ENCODE measurements around the gene CDH13.

CDH13 gene

DNA sequence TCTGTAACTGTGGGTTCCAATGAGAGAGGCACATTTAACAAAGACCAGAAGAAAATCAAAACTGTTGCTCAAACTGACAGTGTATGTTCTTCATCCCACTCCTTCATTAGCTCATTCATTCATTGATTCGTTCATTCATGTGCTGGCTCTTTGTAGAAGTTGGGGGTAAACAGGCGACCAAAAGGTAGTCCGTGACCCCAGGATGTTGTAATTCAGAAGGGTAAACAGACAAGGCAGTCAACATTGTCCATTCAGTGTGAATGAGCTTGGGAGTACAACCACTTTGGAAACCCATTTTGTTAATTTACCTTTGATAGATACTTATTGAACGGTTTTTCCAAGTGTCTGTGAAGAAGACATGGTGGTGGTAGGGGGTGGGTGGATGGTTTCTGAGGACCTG, 26.1 kb downstream of the CDH13 start:
- no peak for DNase-seq (ENCODE audit: low read depth in 2 of 2)

DNA sequence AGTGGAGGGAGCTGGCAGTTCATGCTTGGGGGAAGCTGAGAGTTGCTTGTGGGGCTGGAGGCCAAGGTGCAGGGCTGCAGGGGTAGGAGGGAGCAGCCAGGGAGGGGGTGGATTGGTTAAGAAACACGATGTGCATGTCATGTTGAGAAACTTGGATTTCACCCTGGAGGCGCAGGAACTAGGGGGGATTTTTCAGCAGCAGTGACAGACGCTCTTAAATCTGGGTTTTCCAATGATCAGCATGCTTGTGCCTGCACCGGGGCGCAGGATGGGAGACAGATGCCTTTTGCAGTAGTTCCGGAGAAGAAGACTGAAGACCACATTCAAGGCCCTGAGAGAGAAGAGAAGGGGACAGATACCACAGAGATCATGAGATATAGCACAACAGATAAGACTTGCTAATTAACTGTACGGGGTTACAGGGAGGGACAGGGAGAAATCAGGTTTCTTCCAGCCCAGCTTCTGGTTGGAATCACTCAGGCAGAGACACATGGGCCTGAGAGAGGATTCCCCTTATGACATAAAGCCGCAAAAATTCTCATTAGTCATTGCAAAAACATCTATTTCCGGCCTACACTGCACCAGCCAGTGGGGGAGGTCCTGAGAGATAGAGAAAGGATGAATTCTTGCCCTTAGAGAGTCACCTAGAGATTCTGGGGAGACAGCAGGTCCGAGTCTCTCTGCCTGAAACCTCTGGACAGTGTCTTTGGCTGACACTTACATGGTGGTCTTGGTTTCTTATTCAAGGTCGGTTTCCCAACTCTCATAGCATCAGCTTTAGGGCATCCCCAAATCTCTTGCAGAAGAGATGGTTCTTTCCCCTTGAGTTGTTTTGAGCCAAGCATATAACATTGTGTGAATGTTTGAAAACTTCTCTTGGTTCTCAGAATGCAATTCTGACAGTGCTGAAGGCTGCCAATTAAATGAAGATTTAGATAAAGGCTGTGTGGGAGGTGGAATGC, 27.1 kb downstream of the CDH13 start:
- no peak for DNase-seq (ENCODE audit: low read depth in 2 of 2)

DNA sequence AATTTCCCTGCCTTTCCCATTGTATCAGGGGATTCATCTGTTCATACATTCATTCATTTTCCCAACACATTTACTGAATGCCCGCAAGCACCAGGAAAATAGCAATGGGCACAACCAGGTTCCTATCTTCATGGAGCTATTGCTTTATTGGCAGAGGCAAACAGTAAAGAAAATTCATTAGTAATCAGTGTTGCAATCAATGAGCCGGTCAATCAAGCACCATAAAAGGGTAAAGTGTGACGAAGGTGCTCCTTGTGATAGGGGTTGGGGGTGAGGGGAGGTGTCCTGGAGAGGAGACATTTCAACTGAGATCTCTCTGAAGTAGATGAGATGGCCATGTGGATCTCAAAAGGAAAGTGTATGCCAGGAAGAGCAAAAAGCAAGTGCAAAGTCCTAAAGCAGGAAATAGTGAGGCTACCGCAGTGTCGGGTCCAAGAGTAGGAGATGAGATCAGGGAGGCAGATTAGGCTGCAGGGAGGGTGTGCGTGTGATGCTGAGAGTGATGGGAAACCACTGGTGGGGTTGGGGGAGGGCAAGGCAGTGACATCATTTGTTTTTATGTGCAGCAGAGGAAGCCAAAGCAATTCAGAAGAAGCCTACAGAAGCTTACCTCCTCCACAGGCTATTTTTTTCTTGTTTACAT, 28.4 kb downstream of the CDH13 start:
- peak; percentile 17 to 52 for DNase-seq (ENCODE audit: low read depth in 2 of 2)

DNA sequence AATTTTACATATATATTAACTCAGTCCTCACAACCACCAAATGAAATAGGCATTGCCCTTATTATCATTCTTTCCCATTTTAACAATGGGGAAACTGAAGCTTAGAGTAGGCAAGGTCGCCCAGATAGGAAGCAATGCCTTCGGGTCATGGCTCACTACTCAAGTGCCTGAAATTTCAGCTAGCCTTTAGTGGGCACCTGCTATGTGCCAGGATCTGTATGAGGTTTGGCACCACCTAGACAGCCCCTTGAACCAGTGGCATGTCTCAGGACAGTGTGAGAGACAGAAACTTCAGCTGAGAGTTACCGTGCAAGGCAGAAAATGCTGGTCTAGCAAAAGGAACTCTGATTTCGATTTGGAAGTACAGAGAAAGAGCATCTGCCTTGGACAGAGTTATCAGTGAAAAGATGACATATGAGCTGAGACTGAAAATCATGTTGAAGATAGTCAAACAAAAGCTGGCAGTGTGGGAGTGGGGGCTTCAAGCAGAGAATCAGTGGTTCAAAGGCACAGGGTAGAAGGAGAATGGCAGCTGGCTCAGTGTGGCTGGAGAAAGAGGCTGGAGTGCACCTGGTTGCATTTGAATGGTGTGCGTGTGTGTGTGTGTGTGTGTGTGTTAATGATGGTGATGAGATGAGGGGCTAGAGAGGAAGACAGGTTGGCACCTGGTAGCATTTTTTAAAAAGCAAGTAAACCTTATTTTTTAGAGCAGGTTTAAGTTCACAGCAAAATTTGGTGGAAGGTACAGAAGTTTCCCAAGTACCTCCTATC, 29.1 kb downstream of the CDH13 start:
- DNase-seq (ENCODE audit: low read depth in 2 of 2), result no peak

DNA sequence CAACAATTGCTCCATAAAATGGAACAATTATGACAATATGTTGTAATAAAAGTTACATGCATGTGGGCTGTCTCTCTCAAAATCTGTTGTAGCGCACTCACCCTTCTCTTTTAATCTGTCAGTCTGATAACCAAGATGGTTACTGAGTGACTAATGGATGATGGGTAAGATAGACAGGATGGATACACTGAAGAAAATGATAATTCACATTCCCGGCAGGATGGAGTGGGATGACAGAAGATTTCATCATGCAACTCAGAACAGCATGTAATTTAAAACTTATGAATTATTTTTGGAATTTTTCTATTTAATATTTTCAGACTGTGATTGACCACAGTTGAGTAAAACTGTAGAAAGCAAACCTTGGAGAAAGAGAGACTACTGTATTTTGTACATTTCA, 30.5 kb downstream of the CDH13 start:
- no peak for DNase-seq (ENCODE audit: low read depth in 2 of 2)

DNA sequence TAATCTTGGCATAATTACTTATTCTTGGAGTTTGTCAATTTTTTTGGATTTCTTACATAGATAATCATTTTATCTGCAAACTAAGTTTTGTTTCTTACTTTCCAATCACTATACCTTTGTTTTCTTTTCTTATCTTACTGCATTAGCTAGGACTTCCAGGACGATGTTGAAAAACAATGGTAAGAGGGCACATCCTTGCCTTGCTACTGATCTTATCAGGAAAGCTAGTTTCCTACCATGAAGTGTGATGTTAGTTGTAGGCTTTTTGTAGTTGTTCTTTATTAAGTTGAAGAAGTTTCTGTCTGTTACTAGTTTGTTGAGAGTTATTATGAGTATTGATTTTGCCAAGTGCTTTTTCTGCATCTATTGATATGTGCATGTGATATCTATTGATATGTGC, 31.0 kb downstream of the CDH13 start:
- no peak for DNase-seq (ENCODE audit: low read depth in 2 of 2)

DNA sequence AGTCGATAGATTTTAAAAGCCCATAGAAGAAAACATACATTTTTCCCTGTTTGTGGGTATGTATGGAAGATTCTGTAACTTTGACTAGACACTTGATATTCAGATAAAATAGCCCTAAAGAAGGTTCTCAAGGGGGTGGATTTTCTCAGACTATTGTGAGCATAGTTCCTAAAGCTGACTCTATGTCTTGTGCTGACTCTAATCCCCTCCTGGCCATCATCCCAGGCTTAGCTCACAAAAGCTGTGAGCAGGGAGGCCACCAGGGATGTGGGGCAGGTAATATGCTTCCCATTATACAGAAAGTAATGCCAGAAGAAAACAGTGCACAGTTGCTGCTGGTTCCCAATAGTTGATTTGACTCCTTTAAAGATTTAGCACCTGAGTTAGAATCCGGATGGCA, 32.0 kb downstream of the CDH13 start:
- DNase-seq (ENCODE audit: low read depth in 2 of 2), result no peak

DNA sequence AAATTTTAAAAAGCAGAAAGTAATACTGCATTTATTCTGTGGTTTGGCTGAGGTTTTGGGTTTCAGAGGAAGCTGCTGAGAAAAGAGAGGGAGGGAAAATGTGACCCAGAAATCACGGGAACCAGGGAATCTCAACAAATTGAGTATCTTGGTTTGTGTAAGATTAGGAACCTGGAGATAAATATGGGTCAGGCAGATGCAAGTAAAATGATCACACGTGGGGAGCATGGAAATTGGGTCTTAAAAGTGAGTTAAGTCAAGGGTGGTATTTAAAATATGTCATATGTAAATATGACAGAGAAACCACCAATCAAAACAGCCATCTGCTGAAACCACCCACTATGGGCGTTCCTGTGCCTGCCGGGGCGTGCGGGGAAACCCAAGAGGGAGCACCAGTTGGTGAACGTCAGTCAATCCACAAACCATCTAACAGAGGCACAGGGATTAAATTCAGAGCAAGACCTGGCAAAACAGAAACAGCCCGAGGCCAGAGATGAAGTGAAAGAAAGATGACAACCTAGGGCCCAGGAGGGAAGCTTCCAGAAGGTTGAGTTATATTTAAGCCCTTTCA, 33.4 kb downstream of the CDH13 start:
- DNase-seq (ENCODE audit: low read depth in 2 of 2), result no peak

DNA sequence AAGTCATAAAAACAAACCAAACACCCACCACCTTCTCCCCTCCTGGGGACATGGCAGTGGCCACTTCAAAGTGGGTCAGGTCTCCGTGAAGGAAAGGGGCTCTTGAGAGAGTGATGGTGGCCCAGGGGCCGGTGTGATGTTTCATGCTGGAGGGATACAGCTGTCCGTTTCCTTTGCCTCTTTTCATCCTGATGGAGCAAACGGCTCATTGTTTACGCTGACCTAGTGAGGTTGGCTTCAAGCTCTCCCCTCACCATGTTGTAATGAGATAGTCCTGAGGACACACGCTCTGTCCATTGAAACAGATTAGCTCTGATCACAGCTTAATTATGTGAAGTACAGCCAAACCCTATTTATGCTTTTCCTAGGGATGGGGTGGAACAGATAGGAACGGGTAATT, 34.2 kb downstream of the CDH13 start:
- DNase-seq (ENCODE audit: low read depth in 2 of 2), result no peak

DNA sequence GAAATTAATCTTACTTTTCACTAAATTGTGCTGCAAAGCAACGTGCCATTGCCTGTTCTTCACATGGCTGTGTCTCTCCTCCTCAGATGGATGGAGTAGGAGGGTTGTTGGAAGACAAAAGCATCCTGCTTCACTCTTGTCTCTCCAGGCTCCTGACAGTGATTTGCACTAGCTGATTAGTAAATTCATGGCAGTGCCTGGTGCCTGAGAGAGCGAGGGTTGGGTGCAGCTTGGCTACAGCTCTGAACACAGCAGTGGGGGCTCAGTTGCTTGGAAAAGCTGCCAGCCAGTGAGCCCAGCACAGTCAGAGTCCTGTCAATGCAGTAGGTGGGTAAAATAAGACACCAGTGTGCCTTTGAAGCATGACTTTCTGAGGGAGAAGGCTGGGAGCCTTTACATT, 37.4 kb downstream of the CDH13 start:
- no peak for DNase-seq (ENCODE audit: low read depth in 2 of 2)

DNA sequence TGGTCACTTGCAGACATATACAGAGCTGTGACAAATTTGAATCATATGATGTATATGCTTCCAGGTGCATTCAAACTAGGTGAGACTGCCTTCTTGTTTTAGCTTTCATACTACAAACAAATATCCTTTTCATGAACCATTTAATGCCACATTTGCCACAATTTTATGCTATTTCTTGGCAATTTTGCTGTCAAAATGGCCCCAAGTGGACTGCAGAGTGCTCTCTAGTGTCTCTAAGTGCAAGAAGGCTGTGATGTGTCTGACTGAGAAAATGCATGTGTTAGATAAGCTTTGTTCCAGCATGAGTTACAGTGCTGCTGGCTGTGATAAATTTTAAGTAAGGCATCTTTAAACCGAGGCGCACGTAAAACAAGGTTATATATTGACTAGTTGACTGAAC, 38.3 kb downstream of the CDH13 start:
- DNase-seq (ENCODE audit: low read depth in 2 of 2), result no peak

DNA sequence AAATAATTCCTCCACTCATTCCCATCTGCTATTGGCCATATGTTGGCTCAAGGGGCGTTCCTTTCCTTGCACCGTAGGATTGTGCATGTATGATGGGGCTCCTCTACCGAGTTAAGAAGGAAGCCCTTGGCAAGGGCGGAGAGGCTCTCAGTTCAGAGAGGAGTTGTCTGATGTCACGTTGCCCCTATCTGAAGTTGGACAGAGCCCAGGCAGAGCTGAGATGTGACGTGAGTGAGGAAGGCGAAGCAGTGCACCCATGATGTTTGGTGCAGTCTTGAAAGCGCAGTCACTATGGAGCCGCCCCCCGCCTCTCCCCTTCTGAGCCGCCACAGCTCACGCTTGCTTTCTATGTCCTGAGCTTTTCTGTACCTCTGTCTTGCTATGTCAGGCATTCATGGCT, 40.7 kb downstream of the CDH13 start:
- no peak for DNase-seq (ENCODE audit: low read depth in 2 of 2)

DNA sequence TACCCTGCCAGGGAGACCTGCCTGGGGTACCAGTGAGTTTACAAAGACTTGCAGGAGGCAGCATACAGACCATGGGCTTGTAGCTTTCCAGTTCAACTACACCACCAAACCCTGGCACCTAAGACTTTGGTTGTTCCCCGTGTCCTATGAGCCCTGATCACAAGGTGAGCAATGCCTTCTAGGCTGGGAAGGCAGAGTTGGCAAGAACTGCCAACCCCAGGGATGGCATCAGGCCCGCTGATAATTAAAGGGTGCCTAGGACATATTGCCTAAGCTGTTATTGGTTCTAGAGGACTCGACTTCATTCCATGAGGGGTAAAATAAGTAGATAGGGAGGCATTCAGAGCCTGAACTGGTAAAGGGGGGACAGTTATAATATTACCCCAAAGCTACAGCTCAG, 41.3 kb downstream of the CDH13 start:
- DNase-seq (ENCODE audit: low read depth in 2 of 2), result no peak

DNA sequence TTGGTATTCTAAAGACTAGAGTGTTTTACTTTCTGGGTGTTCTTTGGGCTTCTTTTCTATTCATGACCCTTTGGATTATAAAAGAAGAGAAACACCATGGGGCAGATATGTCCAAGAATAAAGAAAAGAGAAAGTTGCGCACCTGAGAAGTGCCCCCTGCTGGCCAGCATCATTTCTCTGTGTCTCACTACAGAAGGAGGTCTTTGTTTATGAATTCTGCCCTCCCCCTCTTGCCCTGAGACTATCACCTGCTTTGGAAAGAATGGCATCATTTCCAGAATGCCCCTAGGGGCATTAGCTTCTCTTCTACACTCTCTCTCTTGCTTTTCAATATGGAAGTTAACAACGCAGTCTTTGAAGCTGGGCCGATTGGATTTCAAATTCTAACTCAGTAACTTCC, 45.0 kb downstream of the CDH13 start:
- DNase-seq (ENCODE audit: low read depth in 2 of 2), result no peak

DNA sequence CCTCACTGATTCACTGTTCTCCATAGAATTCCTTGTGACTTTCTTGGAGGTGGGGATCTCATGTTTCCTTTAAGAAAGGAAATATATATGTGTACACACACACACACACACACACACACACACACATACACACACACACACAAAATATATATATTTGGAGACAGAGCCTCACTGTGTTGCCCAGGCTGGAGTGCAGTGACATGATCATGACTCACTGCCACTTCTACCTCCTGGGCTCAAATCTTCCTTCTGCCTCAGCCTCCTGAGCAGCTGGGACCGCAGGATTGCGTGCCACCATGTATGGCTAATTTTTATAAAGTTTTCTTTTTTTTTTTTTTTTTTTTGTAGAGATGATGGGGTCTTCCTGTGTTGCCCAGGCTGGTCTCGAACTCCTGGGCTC, 45.9 kb downstream of the CDH13 start:
- DNase-seq (ENCODE audit: low read depth in 2 of 2), result no peak

DNA sequence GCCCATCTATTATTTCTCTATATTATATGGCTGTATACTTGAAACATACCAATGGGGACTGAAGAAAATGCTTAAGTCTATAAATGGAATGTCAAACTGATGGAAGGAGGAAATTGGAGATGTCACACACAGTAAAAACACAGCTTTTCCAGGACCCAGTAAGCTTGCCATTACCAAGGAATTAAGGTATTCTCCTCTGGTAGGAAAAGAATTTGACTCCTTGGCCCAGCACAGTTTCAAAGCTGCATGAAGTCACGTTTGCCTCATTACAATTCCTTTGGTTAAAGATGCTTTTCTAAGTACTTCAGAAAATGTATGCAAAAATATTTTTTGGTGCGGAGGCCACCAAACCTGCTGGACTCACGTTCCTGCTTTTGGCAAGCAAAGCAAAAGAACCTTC, 48.5 kb downstream of the CDH13 start:
- no peak for DNase-seq (ENCODE audit: low read depth in 2 of 2)

DNA sequence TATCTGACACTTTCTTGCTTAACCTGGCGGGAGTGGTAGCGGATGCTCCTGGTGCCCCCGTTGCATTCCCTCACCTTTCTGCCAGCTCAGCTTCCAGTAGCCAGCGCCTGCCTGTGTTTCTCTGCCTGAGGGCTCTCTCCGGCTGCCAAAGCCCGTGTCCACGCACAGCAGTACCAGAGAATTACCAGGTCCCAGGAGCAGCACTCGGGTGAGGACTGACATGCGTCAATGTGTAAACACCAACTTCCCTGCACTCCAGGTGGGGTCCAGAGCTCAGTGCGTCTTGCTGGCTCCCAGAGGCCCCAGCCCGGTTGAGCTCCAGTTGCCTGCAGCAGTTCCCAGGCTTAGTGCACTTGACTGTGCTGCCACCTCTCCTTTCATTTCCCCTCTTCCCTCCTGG, 54.8 kb downstream of the CDH13 start:
- no peak for DNase-seq (ENCODE audit: low read depth in 2 of 2)

DNA sequence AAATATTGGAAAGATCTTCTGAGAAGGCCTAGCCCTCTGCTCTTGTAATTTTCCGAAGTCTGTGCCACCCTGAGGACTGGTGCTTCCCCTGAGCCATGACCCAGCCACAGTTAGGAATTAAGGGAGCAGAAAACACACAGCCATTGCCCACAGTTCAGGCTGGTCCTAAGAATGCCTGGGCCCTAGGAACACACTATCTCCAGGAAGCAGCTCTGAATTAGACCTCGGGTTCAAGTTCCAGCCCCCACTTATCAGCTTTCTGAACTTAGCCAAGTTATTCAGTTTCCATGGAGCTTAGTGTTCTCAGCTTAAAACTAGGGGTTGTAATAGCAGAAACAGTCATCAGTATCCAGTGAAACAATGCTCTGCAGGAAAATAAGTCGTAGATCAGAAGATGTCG, 56.0 kb downstream of the CDH13 start:
- DNase-seq (ENCODE audit: low read depth in 2 of 2), result no peak

DNA sequence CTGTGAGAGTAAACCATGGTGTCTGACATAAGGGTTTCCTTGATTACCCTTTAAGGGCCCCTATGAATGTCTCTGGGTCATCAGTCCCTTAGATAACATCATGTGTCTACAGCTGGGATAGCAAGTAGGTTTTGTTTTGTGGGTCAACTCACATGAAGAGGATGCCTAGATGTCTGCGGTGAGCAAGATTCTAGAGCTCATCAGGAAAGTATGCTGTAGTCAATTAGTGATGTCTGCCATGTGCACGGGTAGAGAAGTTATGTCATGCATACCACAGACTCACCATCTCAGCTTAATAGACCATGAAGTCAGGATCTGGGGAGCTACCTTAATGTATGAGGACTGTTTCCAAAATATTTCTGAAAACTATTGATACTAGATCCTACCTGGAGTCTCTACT, 57.5 kb downstream of the CDH13 start:
- no peak for DNase-seq (ENCODE audit: low read depth in 2 of 2)

DNA sequence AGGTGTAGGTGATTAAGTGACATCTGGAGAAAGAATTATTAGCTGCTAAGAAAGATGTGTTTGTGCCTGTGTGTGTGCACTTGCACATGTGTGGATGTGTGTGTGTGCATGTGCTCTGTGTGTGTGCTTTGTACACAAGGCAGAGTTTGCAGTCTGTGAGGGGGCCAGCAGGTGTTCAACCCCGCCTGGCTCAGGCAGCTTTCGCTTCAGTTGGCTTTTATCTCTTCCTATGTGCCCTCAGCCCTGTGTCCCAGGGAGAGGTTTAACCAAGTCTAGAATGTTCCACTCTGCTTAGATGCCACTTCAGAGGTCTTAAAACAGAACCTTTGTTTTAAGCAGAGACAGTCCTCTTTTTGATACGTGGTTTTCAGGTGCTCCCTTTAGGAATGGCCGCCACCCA, 58.8 kb downstream of the CDH13 start:
- DNase-seq (ENCODE audit: low read depth in 2 of 2), result no peak

DNA sequence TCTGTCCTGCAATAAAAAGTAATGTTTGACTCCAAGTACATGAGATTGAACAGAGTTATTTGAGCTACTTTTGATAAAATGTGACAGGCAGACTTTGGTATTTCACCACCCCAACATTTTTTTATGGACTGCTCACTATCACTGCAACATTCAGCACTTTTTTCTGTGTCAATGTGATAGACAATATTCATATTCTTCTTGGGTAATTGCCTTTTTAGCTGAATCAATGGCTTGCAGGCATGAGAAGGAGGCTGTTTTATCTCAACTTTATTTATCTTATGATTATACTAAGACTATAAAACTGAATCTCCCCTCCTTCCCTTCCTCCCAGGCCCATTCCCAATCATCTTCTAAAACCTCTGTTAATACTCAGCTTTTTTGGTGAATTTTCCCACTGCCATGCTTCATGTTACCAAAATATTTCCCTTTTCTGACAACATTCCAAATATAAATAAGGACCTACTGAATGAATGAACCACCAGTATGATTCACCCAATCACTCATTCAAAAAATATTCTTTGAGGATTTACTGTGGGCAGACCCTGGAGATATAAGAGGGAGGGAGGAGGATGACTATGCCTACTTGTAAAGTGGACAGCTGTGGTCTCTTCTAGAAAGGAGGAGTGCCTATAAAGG, 67.6 kb downstream of the CDH13 start:
- DNase-seq (ENCODE audit: low read depth in 2 of 2), result no peak

DNA sequence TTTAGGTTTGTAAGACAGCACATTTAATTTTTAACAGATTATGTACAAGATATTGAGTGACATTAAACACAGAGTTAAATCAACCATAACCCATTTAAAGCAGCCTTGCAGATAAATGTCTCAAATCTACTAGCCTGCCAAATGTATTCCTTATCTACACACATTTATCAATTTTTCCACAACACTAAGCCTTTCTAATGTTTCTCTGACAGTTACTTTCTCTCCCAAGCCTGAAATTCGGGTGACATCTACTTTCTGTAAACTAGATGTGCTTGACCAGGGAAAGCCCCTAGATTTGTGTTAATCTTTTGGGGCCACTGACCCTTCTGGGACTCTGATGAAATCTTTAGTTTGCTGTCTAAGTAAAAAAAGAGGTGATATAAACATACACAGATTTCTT, 69.0 kb downstream of the CDH13 start:
- DNase-seq (ENCODE audit: low read depth in 2 of 2), result no peak

Data from activated CD8-positive, alpha-beta memory T cell treated with anti-CD3 and anti-CD28 coated beads for 4 hours (primary cell).